ENCODE data around the gene DZIP3.

DNA sequence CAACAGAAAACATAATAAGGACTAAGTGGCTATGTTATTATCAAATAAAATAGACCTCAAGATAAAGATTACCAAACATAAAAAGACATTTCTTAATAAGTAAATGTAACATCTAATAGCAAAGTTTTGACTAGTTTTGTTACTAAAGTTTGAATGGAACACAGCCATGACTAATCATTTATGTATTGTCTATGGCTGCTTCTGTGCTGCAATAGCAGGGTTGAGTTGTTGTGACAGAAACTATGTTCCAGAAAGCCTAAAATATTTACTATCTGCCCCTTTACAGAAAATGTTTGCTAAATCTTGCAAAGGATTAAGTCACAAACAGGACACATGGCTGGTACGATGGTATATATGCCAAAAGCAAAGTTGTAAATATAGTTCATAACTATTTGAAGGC lies 41.2 kb upstream of the DZIP3 start:
- TF ChIP-seq, protein P1, sequence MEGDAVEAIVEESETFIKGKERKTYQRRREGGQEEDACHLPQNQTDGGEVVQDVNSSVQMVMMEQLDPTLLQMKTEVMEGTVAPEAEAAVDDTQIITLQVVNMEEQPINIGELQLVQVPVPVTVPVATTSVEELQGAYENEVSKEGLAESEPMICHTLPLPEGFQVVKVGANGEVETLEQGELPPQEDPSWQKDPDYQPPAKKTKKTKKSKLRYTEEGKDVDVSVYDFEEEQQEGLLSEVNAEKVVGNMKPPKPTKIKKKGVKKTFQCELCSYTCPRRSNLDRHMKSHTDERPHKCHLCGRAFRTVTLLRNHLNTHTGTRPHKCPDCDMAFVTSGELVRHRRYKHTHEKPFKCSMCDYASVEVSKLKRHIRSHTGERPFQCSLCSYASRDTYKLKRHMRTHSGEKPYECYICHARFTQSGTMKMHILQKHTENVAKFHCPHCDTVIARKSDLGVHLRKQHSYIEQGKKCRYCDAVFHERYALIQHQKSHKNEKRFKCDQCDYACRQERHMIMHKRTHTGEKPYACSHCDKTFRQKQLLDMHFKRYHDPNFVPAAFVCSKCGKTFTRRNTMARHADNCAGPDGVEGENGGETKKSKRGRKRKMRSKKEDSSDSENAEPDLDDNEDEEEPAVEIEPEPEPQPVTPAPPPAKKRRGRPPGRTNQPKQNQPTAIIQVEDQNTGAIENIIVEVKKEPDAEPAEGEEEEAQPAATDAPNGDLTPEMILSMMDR (IDR thresholded peaks at IDR 0.05), result no peak
- no peak for TF ChIP-seq POLR2A (IDR thresholded peaks at IDR 0.05)

Measured in testis (tissue), 2 donors.